ENCODE results near the gene ATP6V0A1. TPM values are rescaled to one million over a fixed set of nuclear protein-coding genes. Genes with fewer than 3 reads are reported as not detected.

Gene ATP6V0A1
- total and polyA plus RNA-seq, 2 of the 4 experiments (the other 2 are of a cell fraction), result 18.8 to 34.0 TPM

DNA sequence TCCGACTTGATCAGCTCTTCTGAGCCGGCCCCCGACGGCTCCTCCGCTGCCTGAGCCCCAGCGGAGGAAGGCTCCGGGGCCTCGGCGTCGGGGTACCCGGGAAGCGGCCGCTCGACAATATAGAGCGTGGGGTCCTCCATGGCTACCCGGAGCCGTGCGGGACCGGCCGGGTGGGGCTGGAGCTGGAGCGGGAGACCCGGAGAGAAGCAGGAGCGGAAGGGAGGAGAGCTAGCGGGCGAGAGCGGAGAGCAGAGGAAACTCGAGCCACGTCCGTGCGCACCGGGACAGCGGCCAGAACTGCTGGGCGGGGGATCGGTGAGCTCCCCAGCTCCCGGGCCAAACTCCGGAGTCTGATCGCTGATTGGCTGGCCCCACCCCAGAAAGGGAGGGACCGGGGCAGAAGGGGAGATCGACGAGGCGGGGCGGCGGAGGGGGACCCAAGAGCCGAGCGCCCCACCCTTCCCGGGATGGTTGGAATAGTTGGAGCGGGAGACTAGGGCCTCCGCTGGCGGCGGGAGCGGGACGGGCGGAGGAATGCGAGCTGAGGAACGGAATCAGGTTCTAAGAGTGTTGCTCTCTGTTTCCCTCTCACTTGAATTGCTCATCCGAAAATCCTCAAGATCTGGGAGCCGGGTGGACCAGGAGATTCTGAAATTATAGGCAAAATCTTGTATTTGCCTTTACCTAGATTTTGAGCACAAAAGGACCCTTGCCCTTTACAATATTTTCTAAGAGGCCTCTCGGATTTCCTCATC lies 35.5 kb upstream of the ATP6V0A1 start, which contains the start of gene CAVIN1:
TSS of gene CAVIN1 (minus strand) at position 299 of the 755 bp plus-strand sequence. CDS start at position 140, 159 bp downstream.
- peak within 1 kb of the TSS; percentile 92 for H3K18ac ChIP-seq (ENCODE audit: low read depth, low read length)
- peak within 1 kb of the TSS; percentile 97 for H3K27ac ChIP-seq (ENCODE audit: insufficient read depth, low read length)
- peak within 1 kb of the TSS; percentile 87; the same call in 2 of the 3 replicates for H2BK15ac ChIP-seq (ENCODE audit: low read depth, low read length)
- H4K20me1 ChIP-seq (ENCODE audit: insufficient read depth, low read length), result peaks cover 48% of the 10 kb centered on the region
- peaks cover 23% of the 10 kb centered on the region for H3K4me1 ChIP-seq (ENCODE audit: control insufficient read depth, insufficient read depth, low read length)
- no peaks in the 10 kb centered on the region; the same call in 1 of the 2 replicates for H3K9me1 ChIP-seq (ENCODE audit: insufficient read depth, low read length)
- intact Hi-C loops (cut with micrococcal nuclease), result loop anchor here (1.0 to 5.0 kb wide), 3 partner anchors 35 to 101 kb away; partner anchors contain the start of gene STAT3
- H3K79me1 ChIP-seq (ENCODE audit: low read depth in 1 of 2, low read length in 2 of 2), result peaks cover 0 to 33% of the 10 kb centered on the region in 2 experiments; a peak in 2 of 4 replicates
- peak within 1 kb of the TSS; percentile 92 for H3K4me3 ChIP-seq (ENCODE audit: insufficient read depth, low read depth, low read length)
- peak within 1 kb of the TSS; percentile 99 for H2AK5ac ChIP-seq (ENCODE audit: low read depth, low read length)
- CTCF ChIA-PET, result interaction anchor here (0.7 to 1.0 kb wide), 2 partner anchors 14 to 95 kb away, joined by 3 read pairs; no protein-coding TSS in a partner anchor
- no peaks in the 10 kb centered on the region for H3K9me3 ChIP-seq (ENCODE audit: control insufficient read depth, insufficient read depth, low read length)
- peak within 1 kb of the TSS; percentile 71 for H2AFZ ChIP-seq (replicated peaks; ENCODE audit: low read length, poor library complexity)
- in situ Hi-C loops (cut with MboI; ENCODE audit: low sequenced_read_pairs), result no loop called here
- TSS peak; percentile 99 for BruUV-seq (replicated peaks)
- peak within 1 kb of the TSS; percentile 82 for H2BK120ac ChIP-seq (ENCODE audit: low read depth, low read length)
- peak within 1 kb of the TSS; percentile 57 for H3K4me2 ChIP-seq (ENCODE audit: low read depth, low read length)
- peak within 1 kb of the TSS; percentile 99 for H3K9ac ChIP-seq (ENCODE audit: low read depth, low read length)
- POLR2A ChIA-PET (ENCODE audit: unreplicated experiment), result interaction anchor here (0.5 to 1.6 kb wide), 9 partner anchors 8 to 113 kb away, joined by 3 to 17 read pairs (median 4); partner anchors contain the start of gene NAGLU
- H3K23ac ChIP-seq (ENCODE audit: low read depth, low read length), result peak within 1 kb of the TSS; percentile 100
- H3K4ac ChIP-seq (ENCODE audit: low read depth, low read length), result peak within 1 kb of the TSS; percentile 92
- H2BK20ac ChIP-seq (ENCODE audit: low read depth, low read length), result peak within 1 kb of the TSS; percentile 77
- peak within 1 kb of the TSS; percentile 86 to 95 for H4K8ac ChIP-seq (ENCODE audit: low read depth in 2 of 2, low read length in 2 of 2)
- peaks cover 7% of the 10 kb centered on the region for H3K36me3 ChIP-seq (ENCODE audit: control insufficient read depth, insufficient read depth, low read length)
- H4K5ac ChIP-seq (ENCODE audit: low read depth, low read length), result peak within 1 kb of the TSS; percentile 87
- ATAC-seq (ENCODE audit: low read depth), result peak; percentile 80
- peak within 1 kb of the TSS; percentile 97 for H2BK5ac ChIP-seq (ENCODE audit: low read depth, low read length, poor library complexity, severe bottlenecking)
- peak within 1 kb of the TSS; percentile 99 for H3K56ac ChIP-seq (ENCODE audit: extremely low read depth, insufficient read depth, low read length)
- DNase-seq, result peak; percentile 98
- WGBS, 2 experiments (ENCODE audit: extremely low coverage in 2 of 2, insufficient read length in 1 of 2), result 0% methylated on average over 23 of the region's 58 CpGs; no CpG with 5 or more reads in 1 of the 2 experiments
- no peaks in the 10 kb centered on the region for H3K27me3 ChIP-seq (ENCODE audit: control insufficient read depth, insufficient read depth, low read length)
- peak within 1 kb of the TSS; percentile 100 for H3K14ac ChIP-seq (replicated peaks; ENCODE audit: low read depth, low read length)
- dilution Hi-C loops (cut with HindIII; ENCODE audit: low sequenced_read_pairs, unreplicated experiment), result no loop called here
- peak within 1 kb of the TSS; percentile 96 for H2AK9ac ChIP-seq (replicated peaks; ENCODE audit: low read depth, low read length, poor library complexity)
- H4K91ac ChIP-seq (ENCODE audit: insufficient read depth, low read depth, low read length), result peak within 1 kb of the TSS; percentile 93
- TF ChIP-seq POLR2A (IDR thresholded peaks at IDR 0.05; ENCODE audit: low read depth, low read length) (peak; percentile 99), CEBPB (IDR thresholded peaks at IDR 0.05; ENCODE audit: low read depth, low read length) (no peak), BHLHE40 (IDR thresholded peaks at IDR 0.05; ENCODE audit: low read depth, low read length) (peak; percentile 75), RCOR1 (IDR thresholded peaks at IDR 0.05; ENCODE audit: insufficient replicate concordance, low read length) (peak; percentile 12), RAD21 (IDR thresholded peaks at IDR 0.05; ENCODE audit: low read length) (no peak; the same call in none of the 2 replicates), MXI1 (IDR thresholded peaks at IDR 0.05; ENCODE audit: borderline replicate concordance, low read depth, low read length) (peak; percentile 38; the same call in 1 of the 2 replicates), MAZ (IDR thresholded peaks at IDR 0.05; ENCODE audit: borderline replicate concordance, low read depth, low read length) (peak; percentile 97), MAFK (IDR thresholded peaks at IDR 0.05; ENCODE audit: low read depth, low read length) (no peak), CHD1 (IDR thresholded peaks at IDR 0.05; ENCODE audit: low read depth, low read length) (peak; percentile 75; the same call in 1 of the 2 replicates), RFX5 (IDR thresholded peaks at IDR 0.05; ENCODE audit: low read depth, low read length) (no peak)
- TF ChIP-seq, protein P1, sequence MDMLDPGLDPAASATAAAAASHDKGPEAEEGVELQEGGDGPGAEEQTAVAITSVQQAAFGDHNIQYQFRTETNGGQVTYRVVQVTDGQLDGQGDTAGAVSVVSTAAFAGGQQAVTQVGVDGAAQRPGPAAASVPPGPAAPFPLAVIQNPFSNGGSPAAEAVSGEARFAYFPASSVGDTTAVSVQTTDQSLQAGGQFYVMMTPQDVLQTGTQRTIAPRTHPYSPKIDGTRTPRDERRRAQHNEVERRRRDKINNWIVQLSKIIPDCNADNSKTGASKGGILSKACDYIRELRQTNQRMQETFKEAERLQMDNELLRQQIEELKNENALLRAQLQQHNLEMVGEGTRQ (IDR thresholded peaks at IDR 0.05; ENCODE audit: low read depth, low read length), result no peak
- TF ChIP-seq, protein P2, sequence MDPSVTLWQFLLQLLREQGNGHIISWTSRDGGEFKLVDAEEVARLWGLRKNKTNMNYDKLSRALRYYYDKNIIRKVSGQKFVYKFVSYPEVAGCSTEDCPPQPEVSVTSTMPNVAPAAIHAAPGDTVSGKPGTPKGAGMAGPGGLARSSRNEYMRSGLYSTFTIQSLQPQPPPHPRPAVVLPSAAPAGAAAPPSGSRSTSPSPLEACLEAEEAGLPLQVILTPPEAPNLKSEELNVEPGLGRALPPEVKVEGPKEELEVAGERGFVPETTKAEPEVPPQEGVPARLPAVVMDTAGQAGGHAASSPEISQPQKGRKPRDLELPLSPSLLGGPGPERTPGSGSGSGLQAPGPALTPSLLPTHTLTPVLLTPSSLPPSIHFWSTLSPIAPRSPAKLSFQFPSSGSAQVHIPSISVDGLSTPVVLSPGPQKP (IDR thresholded peaks at IDR 0.05; ENCODE audit: borderline replicate concordance, low read depth, low read length), result no peak
- TF ChIP-seq, protein P3, sequence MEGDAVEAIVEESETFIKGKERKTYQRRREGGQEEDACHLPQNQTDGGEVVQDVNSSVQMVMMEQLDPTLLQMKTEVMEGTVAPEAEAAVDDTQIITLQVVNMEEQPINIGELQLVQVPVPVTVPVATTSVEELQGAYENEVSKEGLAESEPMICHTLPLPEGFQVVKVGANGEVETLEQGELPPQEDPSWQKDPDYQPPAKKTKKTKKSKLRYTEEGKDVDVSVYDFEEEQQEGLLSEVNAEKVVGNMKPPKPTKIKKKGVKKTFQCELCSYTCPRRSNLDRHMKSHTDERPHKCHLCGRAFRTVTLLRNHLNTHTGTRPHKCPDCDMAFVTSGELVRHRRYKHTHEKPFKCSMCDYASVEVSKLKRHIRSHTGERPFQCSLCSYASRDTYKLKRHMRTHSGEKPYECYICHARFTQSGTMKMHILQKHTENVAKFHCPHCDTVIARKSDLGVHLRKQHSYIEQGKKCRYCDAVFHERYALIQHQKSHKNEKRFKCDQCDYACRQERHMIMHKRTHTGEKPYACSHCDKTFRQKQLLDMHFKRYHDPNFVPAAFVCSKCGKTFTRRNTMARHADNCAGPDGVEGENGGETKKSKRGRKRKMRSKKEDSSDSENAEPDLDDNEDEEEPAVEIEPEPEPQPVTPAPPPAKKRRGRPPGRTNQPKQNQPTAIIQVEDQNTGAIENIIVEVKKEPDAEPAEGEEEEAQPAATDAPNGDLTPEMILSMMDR (conservative IDR thresholded peaks at IDR 0.05; ENCODE audit: low read depth, low read length), result 0 out of 2 replicates have a peak, but pooled peaks have one; percentile 8

Data from IMR-90 (cell line).